GM19467 (cell line): ENCODE results near the gene GBE1.
"Not testable (repeated sequence)": the region's sequence is repeated elsewhere in the genome, so short reads cannot be mapped to it uniquely, and the experiment has no call there.

ENCODE experiments used
- ATAC-seq: cut with Tn5 transposase; IDR thresholded peaks from one replicate; pipeline ENCODE4 v1.9.1; 2021; ENCODE audit warnings: mild to moderate bottlenecking, moderate library complexity; ENCODE audit not compliant: unreplicated experiment

Gene GBE1

DNA sequence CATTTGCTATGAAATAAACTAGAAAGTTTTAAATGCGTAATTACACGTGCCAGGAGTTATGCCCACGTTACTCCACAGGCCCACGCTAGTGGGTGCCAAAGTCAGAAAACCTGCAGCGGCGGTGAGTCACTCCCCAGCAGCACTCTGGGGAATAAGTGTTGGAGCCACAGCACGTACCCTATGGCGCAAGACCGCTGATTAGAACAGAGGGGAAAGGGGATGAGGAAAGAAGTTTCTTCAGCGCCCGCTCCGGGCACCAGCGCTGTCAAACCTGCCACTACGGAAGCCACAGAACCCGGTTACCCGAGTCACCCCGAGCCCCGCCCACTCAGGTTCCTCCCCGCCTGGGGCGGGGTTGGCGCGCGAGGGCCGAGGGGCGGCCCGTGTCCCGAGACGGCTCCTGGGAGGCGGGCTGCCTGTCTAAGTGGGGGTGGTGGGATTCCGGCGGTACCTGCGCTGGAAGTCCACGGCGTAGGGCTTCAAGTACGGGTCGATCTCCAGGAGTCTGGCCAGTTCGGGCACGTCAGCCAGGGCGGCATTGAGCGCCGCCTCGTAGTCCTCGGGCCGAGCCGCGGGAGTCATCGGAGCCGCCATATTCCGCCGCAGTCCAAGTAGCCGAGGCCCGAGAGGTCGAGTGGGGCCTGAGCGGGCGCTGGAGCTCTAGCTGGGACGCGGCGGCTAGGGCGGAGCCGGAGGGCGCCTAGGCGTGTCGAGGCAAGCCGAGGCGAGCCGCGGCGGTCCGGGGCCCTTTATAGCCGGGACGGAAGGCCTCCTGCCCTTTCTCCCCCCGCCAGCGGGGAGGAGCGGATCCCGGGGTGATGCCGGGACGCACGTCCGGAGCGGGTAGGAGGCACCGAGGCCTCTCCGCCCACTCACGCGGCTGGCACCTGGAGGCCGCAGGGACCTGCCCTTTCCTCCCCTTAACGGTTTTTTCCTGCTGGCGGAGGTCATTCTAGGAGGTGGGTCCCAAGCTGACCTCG is at the start of gene GBE1:
Gene GBE1, minus strand, starts transcription at position 722 of the 980 bp plus-strand sequence. Its CDS starts 128 bp downstream, at position 594.
- peak; percentile 88 for ATAC-seq

DNA sequence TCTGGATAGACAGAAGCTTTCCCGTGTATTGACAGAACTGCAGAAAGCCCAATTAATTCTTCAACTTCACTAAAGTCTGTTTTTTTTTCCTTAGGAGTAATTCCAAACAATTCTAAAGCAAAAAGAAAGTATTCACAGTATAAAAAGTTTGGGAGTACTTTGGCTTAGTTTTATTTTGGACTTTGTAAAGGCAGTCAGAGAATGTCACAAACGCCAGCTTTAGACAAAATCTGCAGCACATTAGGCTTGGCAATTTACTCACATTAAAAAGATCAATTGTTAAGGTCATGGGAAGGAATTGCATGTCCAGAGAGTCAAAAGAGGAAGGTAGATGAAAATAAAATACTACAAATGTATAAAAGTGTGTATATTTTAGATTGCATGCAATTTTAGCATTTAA is 47.5 kb upstream of the GBE1 start:
- ATAC-seq: no peak

DNA sequence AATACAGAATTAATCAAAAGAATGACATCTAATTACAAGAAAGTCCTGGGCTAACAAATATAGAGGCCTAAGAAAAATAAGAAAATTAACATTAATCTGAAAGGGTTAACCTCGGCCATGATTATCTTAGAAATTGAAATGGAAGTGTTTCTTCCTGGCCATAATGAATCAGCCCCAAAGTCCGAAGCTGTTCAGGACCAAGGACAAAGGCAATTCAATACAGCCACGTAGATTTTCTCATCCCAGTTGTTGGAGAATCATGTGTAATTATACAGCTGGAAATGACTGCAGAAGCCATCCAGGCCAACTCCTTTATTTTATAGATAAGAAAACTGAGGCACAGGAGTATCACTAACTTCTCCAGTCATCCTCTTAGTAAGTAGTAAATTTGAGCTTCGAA is 38.0 kb upstream of the GBE1 start:
- no peak for ATAC-seq

DNA sequence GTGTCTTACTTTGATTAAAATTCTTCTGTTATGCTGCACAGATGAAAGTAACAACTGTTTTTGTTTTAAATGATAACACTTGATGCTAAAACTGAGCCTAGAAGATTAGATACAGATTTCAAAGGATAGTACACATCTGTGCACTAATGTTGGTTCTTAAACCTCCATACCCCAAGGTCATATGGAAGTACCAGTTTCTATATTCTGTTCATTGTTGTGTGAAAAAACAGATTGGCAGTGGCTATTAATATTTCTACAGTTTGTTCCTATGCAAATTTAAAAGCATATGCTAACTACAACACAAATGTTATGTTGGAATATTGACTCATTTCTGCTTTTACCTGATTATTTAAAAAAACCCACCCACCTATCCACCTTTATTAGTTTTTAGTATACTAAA is 32.0 kb upstream of the GBE1 start:
- no peak for ATAC-seq

DNA sequence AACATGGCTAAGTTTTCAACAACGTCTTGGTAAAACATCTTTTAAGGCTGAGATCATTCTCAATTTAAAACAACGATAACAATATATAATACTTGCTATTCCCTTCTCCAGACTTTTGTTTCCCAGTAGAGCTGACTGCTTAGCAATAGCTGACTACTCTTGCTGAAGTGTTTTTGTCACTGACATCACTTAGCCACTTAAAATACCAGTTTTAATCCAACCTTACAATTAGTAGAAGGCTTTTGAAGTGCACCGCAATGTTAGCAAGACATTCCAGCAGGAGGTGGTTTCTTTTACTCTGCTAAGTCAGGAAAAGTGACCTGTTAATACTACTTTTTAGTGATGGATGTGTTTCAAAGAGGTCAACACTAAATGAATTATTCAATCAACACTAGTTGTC is 28.7 kb upstream of the GBE1 start:
- ATAC-seq: no peak

DNA sequence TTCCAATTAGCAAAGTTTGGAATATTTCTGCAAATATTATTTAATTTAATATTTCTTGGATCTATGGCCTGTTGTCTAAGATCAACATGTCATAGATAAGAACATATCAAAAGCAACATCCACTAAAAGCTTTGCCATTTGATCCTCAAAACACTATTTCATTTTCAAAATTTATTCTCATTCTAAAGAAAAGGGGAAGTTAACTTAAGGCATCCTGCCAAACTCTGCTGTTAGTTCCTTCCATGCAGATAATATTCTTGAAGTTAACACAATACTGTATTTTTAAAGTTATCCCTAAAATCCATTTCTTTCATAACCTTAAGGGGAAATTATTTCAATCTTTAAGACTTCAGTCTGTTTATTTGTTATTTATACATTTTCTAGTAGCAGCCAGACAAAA is 28.2 kb upstream of the GBE1 start:
- ATAC-seq: no peak

DNA sequence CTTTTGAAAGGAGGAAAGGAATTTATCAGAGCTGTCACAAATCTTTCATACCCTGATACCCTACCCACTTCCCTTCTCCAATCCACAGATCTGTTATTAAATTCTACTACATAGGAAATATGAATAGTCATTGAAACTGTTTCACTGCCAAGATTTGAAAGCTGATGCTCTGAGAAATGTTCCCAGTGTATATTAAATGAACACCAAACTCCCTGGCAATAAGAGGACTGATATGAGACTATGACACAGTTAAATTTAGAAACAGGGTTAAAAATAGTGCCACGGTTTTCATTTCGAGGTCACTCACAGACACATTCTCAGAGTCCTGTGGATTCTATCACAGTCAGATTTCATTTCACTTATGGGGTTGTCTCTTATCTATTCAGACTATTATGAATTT is 27.2 kb upstream of the GBE1 start:
- ATAC-seq: peak; percentile 61

DNA sequence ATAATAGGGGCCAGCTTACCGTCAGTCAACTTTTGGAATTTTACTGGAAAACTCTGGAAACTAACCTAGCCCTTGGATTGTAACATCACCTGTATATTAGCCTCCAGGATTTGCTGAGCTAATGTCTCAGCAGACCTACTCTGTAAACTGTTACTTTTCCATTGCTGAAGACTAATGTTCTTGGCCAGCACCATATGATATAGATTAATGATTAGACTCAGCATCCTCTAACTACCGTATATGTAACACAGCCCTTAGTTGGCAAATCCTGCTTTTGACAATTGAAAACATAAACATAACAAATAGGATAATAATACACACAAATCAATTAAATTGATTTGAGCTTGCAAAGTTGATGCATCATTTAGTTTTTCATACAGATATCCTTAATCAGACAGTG is 26.6 kb upstream of the GBE1 start:
- no peak for ATAC-seq

DNA sequence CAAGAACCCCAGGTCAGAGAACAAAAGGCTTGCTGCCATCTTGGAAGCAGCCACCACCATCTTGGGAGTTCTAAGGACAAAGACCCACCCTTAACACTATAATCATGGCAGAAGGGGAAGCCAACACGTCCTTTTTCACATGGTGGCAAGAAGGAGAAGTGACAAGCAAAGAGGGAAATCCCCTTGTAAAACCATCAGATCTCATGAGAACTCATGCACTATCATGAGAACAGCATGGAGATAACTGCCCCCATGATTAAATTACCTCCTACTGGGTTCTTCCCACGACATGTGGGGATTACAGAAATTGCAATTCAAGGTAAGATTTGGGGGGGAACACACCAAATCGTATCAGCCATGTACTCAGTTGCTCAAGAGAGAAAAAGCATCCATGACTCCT is 21.1 kb upstream of the GBE1 start:
- no peak for ATAC-seq

DNA sequence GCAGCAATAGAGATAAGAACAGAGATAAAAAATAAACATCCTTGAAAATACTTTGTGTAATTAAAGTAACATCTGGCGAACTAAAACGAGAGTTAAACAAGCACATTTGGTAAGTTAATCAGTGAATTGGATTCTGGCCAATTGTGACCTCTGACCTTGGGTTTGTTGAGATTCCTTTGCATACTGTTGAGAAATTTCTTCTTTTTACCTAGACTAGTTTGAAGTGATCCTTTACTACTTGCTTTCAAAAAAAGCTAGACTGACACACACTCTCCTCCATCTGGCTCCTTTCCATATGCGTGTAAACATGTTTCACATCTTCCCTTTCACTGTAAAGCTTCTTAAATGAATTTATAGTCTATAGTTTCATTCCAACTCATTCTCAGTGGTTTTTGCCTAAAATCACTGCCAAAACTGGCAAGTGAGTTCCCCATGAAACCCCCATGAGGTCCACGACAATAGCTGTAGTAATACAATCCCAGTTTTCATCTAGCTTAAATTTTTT is 17.3 kb upstream of the GBE1 start:
- no peak for ATAC-seq

DNA sequence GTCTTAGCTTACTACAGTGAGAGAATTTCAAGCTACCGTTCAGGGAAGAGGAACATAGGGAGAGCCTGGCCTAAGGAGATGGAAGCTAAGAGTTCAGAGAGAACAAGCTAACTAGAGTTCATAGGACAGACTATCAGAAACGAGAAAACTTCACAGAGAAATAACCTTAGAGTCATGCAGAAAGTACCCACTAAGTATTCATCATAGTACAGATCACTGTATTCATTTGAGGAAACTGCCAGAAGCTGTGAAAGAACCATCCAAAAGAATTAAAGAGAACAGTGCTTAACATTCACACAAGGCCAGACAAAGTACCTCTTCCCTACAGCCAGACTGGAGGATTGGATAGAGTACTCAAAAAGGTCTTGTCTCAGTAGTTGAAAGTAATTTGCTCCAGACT is 15.2 kb upstream of the GBE1 start:
- no peak for ATAC-seq

DNA sequence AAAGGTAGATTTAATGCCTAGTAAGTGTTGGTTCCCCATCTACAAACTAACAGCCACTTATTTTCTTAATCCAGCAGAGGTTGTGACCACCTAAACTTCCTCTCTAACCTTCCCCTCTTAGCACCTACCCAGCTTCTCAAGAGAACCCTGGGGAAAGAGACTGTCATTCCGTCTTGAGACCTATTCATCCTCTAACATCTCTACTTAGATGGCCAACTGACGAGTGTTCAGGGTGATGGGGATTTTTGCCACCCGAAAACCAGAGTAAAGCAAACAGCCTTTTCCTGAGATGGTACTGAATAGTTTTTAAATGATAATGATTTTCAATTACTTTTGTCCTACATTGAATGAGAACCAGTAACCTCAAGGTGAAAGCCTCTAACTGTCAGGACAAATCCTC is 9.3 kb upstream of the GBE1 start:
- no peak for ATAC-seq

DNA sequence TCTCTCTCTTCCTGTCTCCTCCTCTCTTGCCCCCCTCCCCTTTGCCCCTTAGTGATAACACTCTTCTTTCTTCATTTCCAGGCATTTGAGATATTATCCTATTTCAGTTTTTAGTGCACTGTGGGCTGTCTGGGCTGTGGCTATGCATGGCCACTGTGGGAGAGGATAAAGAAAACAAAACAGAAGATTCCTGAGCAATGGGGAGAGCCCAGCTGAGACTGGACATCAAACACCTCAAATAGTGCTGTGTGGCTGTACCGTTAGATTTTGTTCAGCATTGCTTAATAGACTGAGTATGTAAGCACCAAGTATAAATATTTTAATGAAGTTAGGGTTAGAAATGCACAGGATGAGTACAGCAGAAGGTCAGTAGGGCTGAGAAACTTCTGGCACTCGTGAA is 7.9 kb upstream of the GBE1 start:
- ATAC-seq: no peak

DNA sequence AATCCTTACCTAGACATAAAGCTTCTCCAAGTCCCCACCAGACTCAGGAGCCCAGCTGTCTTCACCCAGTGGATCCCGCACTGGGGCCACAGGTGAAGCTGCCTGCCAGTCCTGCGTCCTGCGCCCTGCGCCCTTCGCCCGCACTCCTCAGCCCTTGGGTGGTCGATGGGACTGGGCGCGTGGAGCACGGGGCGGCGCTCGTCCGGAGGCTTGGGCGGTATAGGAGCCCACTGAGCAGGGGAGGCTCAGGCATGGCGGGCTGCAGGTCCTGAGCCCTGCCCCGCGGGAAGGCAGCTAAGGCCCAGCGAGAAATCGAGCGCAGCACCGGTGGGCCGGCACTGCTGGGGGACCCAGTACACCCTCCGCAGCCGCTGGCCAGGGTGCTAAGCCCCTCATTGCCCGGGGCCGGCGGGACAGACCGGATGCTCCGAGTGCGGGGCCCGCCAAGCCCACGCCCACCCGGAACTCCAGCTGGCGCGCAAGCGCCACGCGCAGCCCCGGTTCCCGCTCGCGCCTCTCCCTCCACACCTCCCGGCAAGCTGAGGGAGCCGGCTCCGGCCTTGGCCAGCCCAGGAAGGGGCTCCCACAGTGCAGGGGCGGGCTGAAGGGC is 5.9 kb upstream of the GBE1 start:
- not testable (repeated sequence) for ATAC-seq

DNA sequence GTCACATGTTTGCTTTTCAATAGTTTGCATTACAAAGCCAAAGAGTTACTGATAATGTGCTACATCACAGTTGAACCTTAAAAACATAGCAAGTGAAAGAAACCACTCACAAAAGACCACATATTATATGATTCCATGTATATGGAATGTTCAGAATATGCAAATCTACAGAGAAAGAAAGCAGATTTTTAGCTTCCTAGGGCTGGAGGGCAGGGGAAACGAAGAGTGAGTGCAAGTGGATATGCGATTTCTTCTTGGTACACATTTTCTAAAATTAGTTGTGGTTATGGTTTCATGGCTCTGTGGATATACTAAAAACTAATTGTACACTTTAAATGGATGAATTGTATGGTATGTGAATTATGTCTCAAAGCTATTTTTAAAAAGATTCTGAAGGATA is 4.0 kb upstream of the GBE1 start:
- no peak for ATAC-seq

DNA sequence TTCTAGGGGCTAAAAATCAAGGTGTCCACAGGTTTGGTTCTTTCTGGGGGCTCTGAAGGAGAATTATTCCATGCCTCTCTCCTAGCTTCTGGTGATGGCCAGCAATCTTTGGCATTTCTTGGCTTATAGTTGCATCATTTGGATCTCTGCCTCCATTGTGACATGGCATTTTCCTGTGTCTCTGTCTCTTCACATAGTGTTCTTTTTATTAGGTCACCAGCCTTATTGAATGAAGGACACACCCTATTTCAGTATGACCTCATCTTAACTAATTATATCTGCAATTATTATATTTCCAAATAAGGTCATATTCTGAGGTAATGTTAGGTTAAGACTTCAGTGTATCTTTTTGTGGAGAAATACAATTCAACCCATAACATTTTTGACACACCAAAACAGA is 3.2 kb upstream of the GBE1 start:
- no peak for ATAC-seq

DNA sequence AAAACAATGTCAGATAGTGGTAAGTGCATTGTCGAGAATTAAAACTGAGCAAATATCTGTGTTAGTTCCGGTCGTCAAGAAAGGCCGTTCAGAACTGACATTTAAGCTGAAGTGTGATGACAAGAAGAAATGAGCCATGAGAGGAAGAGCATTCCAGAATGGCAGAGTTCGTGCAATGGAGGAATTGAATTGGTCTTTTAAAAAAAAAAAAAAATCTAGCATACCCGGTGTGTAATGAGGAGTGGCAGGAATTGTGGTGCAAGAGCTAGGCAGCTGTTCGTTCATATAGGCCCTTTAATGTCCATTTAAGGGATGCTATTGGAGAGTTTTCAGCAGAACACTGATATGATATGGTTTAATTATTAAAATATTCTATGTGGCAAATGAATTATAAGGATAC is 2.6 kb upstream of the GBE1 start:
- no peak for ATAC-seq

DNA sequence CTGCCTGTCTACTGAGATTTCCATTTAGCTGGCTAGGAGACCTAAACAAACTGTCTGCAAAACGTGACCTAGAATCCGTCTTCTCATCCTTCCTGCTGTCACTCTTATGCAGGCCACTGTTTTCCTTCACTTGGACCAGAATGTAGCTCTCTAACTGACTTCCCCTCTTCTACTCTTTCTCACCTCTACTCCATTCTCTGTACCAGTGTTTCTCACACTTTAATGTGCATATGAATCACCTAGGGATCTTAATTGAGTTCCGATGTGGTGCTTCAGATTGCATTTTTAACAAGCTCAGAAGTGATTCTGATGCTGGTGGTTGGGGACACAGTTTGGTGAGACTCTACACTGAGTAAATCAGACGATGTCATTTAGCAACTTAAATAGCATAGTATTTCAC is 1.6 kb upstream of the GBE1 start:
- no peak for ATAC-seq

DNA sequence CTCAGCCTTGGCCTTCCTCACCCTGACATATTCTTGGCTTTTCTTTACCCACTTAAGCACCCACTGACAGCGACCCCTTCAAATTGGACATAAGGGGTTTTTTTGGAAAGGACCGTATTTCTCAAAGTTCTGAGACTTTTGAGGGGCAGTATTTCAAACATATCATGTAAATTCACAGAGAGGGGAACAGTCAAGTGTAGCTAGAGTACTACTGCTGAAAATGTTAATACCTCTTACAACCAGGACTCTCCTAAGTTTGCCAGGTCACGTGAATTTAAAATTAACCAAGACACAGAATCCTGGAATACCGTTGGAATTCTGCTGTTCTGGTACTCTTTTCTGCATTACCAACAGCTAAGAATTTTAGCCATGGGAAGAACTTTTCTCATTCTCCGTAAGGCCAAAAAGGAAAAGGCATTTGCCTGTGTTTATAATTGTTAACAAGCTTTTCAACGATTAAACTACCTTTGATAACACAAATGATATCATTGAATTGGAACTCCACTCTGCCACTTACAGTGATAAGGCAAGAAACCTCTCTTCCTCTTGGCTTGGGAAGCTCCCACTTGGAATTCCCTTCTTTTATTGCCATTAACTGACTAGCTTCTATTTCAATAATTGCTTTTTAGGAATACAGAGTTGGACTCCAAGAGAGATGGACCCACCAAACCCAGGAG is 597 bp upstream of the GBE1 start:
- ATAC-seq: no peak

DNA sequence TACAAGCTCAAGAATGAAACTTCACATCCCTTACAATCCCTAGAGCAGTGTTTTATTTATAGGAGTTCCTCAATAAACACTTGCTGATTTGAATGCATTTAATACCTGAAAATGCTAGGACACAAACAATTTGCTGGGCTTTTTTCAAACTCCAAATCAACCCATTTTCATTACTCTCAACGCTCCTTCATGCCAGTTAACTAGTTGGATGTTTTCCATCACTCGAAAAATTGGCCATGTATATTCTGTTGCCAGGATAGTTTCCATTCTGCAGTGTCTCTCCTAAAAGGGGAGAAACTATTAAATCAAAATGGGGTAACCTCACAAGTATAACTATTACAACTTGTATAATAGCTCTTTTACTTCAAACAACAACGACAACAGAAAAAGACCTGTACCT is 1.2 kb downstream of the GBE1 start:
- ATAC-seq: no peak

DNA sequence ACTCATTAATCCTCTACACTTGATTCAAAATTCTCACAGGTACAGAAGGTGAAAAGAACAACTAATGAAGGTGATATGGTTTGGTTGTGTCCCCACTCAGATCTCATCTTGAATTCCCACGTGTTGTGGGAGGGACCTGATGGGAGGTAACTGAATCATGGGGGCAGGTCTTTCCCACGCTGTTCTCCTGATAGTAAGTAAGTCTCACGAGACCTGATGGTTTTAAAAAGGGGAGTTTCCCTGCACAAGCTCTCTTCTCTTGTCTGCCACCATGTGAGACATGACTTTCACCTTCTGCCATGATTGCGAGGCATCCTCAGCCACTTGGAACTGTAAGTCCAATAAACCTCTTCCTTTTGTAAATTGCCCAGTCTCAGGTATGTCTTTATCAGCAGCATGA is 2.7 kb downstream of the GBE1 start:
- not testable (repeated sequence) for ATAC-seq

DNA sequence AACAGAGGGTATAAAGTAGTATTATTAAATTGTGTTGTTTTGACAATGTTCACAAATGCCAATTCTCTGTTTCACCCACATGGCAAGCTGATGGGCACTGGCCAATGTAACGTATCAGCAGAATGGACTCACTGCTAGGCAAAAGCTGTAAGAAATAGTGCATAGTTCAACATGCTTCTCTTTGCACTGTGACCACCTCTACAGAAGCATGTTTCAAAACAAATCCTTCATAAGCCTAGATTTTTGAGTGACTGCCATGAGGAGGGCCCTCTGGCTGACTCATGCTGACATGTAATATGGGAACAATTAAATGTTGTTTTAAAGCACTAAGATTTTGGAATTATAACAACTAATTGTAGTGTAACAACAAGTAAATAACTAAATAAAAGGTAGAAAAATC is 3.2 kb downstream of the GBE1 start:
- no peak for ATAC-seq
